ENCODE data around the gene PRKAG3. TPM values are rescaled to one million over a fixed set of nuclear protein-coding genes. Genes with fewer than 3 reads are reported as not detected.

The PRKAG3 gene
- total RNA-seq, 1 experiment from 2014 or later: not detected

DNA sequence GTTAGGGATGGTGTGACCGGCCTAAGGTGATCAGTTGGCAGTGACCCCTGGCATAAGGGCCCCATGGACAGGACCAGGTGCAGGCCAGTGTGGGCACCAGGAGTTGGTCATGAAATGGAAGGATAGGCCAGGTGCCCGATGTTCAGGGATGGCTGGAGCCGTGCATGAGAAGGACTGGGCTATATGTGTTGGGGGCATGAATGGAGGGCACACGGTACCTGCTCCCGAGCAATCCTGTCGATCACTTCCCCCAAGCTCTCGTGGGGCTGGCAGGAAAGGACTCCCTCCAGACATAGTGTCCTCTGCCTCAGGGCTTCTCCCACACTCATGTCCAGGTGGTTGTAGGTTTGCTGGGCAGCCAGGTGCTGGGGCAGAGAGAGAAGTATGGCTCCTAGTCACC is 7.6 kb downstream of the PRKAG3 start:
- no peaks in the 10 kb centered on the region for H3K36me3 Mint-ChIP-seq (ENCODE audit: insufficient read depth, unreplicated experiment)
- H3K27ac Mint-ChIP-seq (ENCODE audit: unreplicated experiment): no peak overlapping the region
- no peak for DNase-seq
- no peak overlapping the region for H3K4me3 Mint-ChIP-seq (ENCODE audit: low read depth, unreplicated experiment)
- peaks cover 42% of the 10 kb centered on the region for H3K27me3 Mint-ChIP-seq (ENCODE audit: unreplicated experiment)
- intact Hi-C loops (cut with micrococcal nuclease; ENCODE audit: unreplicated experiment): no loop called here
- no TSS peak for BruUV-seq (replicated peaks)
- TF ChIP-seq CTCF (IDR thresholded peaks at IDR 0.05; ENCODE audit: unreplicated experiment): no peak
- no peaks in the 10 kb centered on the region for H3K9me3 Mint-ChIP-seq (ENCODE audit: low read depth, unreplicated experiment)
- CTCF ChIA-PET: no interaction called here
- H3K4me1 Mint-ChIP-seq (ENCODE audit: low read depth, unreplicated experiment): peaks cover 7% of the 10 kb centered on the region

DNA sequence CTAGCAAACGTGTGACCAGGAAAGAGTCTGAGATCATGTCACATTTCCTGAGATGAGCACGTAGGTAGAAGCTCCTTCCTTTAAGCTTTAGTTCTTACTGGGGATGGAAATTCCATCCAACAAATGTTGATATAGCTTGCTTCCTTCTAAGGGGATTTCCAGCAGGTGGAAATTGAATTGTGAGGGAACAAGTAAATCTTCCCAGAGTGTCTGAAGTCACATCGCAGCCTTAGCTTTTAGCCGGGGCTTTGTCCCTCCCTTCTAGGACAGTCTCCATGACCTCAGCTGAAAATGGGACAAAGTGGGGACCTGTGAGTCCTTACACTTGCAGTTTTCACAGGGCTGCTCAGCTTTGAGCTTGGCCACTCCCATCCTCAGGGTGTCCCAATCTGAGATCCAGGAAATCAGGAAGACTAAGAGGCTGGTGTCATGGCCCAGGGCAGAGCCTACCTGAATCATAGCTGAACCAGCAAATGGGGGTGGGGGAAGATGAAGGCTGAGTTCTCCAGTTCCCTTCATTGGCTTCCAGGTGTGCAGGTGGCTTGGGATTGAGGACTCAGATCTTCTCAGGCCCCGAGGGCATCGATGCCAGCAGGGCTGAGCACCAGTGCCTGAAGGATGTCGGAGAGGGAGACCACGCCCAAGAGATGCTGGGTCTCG is 8.3 kb downstream of the PRKAG3 start:
- BruUV-seq (replicated peaks): no TSS peak

GRCh38 chr2:218822622-218823021 is 9.0 kb downstream of the PRKAG3 start:
- Mint-ChIP-seq H3K9me3 (ENCODE audit: low read depth, unreplicated experiment) (no peaks in the 10 kb centered on the region), H3K36me3 (ENCODE audit: insufficient read depth, unreplicated experiment) (no peaks in the 10 kb centered on the region), H3K27ac (ENCODE audit: unreplicated experiment) (no peak overlapping the region), H3K4me1 (ENCODE audit: low read depth, unreplicated experiment) (peaks cover 7% of the 10 kb centered on the region), H3K4me3 (ENCODE audit: low read depth, unreplicated experiment) (no peak overlapping the region), H3K27me3 (ENCODE audit: unreplicated experiment) (peaks cover 28% of the 10 kb centered on the region)
- TF ChIP-seq CTCF (IDR thresholded peaks at IDR 0.05; ENCODE audit: unreplicated experiment): no peak
- no peak for DNase-seq
- intact Hi-C loops (cut with micrococcal nuclease; ENCODE audit: unreplicated experiment): no loop called here
- CTCF ChIA-PET: no interaction called here
- BruUV-seq (replicated peaks): no TSS peak

More for the DNA sequence above, 8.3 kb downstream of the PRKAG3 start:
- CTCF ChIA-PET: no interaction called here
- TF ChIP-seq CTCF (IDR thresholded peaks at IDR 0.05; ENCODE audit: unreplicated experiment): no peak
- Mint-ChIP-seq H3K4me1 (ENCODE audit: low read depth, unreplicated experiment) (peaks cover 7% of the 10 kb centered on the region), H3K4me3 (ENCODE audit: low read depth, unreplicated experiment) (no peak overlapping the region), H3K27me3 (ENCODE audit: unreplicated experiment) (peaks cover 35% of the 10 kb centered on the region), H3K27ac (ENCODE audit: unreplicated experiment) (no peak overlapping the region), H3K9me3 (ENCODE audit: low read depth, unreplicated experiment) (no peaks in the 10 kb centered on the region), H3K36me3 (ENCODE audit: insufficient read depth, unreplicated experiment) (no peaks in the 10 kb centered on the region)
- DNase-seq: no peak
- intact Hi-C loops (cut with micrococcal nuclease; ENCODE audit: unreplicated experiment): no loop called here

GRCh38 chr2:218821605-218822211 is 9.9 kb downstream of the PRKAG3 start:
- DNase-seq: no peak
- no peaks in the 10 kb centered on the region for H3K36me3 Mint-ChIP-seq (ENCODE audit: insufficient read depth, unreplicated experiment)
- H3K27ac Mint-ChIP-seq (ENCODE audit: unreplicated experiment): no peak overlapping the region
- no peak overlapping the region for H3K4me3 Mint-ChIP-seq (ENCODE audit: low read depth, unreplicated experiment)
- CTCF ChIA-PET: no interaction called here
- TF ChIP-seq CTCF (IDR thresholded peaks at IDR 0.05; ENCODE audit: unreplicated experiment): no peak
- BruUV-seq (replicated peaks): no TSS peak
- peaks cover 19% of the 10 kb centered on the region for H3K27me3 Mint-ChIP-seq (ENCODE audit: unreplicated experiment)
- H3K4me1 Mint-ChIP-seq (ENCODE audit: low read depth, unreplicated experiment): peaks cover 7% of the 10 kb centered on the region
- no peaks in the 10 kb centered on the region for H3K9me3 Mint-ChIP-seq (ENCODE audit: low read depth, unreplicated experiment)
- intact Hi-C loops (cut with micrococcal nuclease; ENCODE audit: unreplicated experiment): no loop called here
